ENCODE data around the gene LTB4R. TPM values are rescaled to one million over a fixed set of nuclear protein-coding genes. Genes with fewer than 3 reads are reported as not detected.

The LTB4R gene
- polyA plus RNA-seq, 3 donors: 5.0 to 7.2 (median 5.7) TPM

GRCh38 chr14:24299255-24300191 is 11.8 kb upstream of the LTB4R start, which contains the start of the genes DHRS1 and NOP9:
TSS of gene DHRS1 (minus strand) at chr14:24299780. CDS start at chr14:24299106, 674 bp downstream.
TSS of gene NOP9 (plus strand) at chr14:24299850. CDS start at chr14:24299955, 105 bp downstream.
- DNase-seq: peak; percentile 91

GRCh38 chr14:24300326-24300980 is 10.8 kb upstream of the LTB4R start:
- DNase-seq: no peak

- no peak for DNase-seq
These were observed 7.3 kb upstream of the LTB4R start for GRCh38 chr14:24304019-24304387.

- DNase-seq: no peak
These were observed 4.1 kb upstream of the LTB4R start for GRCh38 chr14:24307156-24307574.

GRCh38 chr14:24307575-24308341 is 3.5 kb upstream of the LTB4R start, which contains the start of gene CIDEB:
TSS of gene CIDEB (minus strand) at chr14:24307977. CDS start at chr14:24307858, 119 bp downstream.
- DNase-seq: no peak

GRCh38 chr14:24308342-24309124 is 2.8 kb upstream of the LTB4R start:
- DNase-seq: no peak

- DNase-seq: no peak
These were observed 1.6 kb upstream of the LTB4R start, which contains the start of gene LTB4R2 for GRCh38 chr14:24309538-24310264. TSS of gene LTB4R2 (plus strand) at chr14:24310140. CDS start at chr14:24310665, 525 bp downstream.

- DNase-seq: no peak
These were observed 1.0 kb upstream of the LTB4R start for GRCh38 chr14:24310265-24310645.

- DNase-seq: no peak
These were observed 724 bp downstream of the LTB4R start for GRCh38 chr14:24311837-24312615.

- DNase-seq: no peak
These were observed 1.6 kb downstream of the LTB4R start for GRCh38 chr14:24312736-24313507.

GRCh38 chr14:24313913-24314312 is 2.6 kb downstream of the LTB4R start:
- no peak for DNase-seq

- DNase-seq: no peak
These were observed 3.3 kb downstream of the LTB4R start for GRCh38 chr14:24314377-24315193.

GRCh38 chr14:24315243-24315806 is 4.0 kb downstream of the LTB4R start:
- no peak for DNase-seq

- DNase-seq: no peak
These were observed 4.7 kb downstream of the LTB4R start for GRCh38 chr14:24315807-24316596.

- DNase-seq: no peak
These were observed 5.3 kb downstream of the LTB4R start for GRCh38 chr14:24316597-24316950.

- no peak for DNase-seq
These were observed 6.0 kb downstream of the LTB4R start for GRCh38 chr14:24317141-24317928.
